Superior temporal gyrus (tissue), 1 donor: ENCODE data around the gene ANKS1A.

Experiments
- DNase-seq: peaks from one replicate; pipeline ENCODE4 v3.0.0-alpha.2; 2016; ENCODE audit errors: extremely low spot score

Gene ANKS1A

DNA sequence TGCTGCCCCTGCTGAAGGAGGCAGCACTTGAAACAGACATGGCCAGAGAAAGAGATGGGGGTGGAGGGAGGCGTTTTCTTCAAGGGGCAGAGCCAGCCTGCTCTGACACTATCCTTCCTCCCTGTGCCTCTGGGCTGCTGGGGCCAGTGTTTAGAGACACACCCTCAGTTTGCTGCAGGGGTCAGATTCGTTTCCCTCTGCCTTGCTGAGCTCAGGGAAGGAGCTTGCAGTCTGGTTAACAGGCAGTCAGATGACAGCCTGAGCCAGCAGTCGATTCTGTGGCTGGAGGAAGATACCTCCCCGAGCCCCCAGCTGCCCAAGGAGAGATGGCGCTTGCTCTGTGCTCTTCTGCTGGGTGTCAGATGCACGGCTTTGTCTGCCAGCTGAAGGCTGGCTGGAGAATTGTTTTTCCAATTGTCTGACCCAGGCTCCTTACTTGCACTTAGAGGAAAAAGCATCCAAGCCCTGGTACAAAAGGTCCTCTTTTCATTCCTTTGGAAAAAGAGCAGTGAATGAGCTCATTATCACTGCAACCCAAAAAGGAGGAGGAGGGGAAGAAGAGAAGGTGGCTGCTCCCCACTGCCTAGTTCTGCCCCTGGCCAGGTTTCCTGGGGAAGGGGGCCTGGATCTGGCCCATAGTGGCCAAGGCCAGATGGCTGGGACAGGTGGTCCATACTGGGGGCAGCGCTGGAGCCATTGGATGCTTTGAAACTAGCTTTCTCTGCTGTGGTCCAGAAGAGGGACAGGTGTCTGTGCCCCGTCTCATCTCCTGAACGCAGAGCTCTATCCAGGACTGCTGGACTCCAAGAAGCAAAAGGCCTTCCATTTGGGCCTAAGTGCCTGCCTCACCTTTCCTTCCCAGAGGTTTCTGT is 163.9 kb downstream of the ANKS1A start:
- peak; percentile 70 for DNase-seq

- no peak for DNase-seq
Observed at GRCh38 chr6:35053701-35054100, 164.6 kb downstream of the ANKS1A start.

DNA sequence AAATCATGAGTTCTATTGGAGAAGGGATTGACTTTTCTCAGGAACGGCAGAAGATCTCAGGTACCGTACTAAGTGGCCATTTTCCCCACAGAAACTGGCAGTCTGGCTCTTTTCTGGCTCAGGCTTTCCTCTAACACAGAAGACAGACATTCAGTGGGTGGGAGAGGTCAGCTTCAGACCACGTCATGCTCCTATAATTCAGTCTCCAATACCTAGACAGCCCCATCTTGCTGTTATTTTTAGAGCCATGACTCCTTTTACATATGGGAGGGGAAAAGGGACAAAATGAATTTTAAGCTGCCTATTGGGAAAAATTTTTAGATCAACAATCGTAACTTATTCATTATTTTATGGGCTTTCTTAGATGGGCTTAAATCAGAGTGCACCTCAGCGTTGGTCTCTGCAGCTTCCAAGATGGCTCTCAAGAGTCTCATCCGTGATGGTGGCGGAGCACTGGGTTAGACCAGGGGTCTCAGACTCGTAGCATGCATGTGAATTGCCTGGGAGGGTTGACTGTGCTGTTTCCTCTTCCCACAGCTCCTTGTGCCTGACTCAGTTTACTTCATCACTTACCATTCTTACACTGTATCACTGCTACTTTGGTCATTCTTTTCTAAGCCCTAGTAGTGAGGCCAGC is 165.2 kb downstream of the ANKS1A start:
- no peak for DNase-seq

DNA sequence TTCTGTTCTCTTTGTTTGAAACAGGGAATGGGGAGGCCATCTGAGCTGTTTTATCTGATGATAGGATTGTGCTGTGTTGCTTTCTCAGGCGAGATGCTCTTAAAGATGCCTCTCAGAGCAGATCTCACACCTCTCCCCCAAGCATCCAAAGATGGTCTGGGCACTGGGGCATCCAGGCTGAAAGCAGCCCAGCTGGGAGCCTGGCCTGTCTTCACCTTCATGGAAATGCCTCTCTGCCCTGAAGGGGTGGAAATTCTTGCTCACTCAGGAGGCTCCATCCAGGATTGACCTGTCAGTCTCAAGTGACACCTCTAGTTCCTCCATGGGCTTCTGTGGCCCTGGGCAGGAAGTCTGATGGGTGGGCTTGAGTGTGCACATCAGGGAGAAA is 165.7 kb downstream of the ANKS1A start:
- no peak for DNase-seq

GRCh38 chr6:35055891-35056290 is 166.8 kb downstream of the ANKS1A start:
- DNase-seq: no peak

- DNase-seq: no peak
Observed at GRCh38 chr6:35056952-35057351, 167.9 kb downstream of the ANKS1A start.

DNA sequence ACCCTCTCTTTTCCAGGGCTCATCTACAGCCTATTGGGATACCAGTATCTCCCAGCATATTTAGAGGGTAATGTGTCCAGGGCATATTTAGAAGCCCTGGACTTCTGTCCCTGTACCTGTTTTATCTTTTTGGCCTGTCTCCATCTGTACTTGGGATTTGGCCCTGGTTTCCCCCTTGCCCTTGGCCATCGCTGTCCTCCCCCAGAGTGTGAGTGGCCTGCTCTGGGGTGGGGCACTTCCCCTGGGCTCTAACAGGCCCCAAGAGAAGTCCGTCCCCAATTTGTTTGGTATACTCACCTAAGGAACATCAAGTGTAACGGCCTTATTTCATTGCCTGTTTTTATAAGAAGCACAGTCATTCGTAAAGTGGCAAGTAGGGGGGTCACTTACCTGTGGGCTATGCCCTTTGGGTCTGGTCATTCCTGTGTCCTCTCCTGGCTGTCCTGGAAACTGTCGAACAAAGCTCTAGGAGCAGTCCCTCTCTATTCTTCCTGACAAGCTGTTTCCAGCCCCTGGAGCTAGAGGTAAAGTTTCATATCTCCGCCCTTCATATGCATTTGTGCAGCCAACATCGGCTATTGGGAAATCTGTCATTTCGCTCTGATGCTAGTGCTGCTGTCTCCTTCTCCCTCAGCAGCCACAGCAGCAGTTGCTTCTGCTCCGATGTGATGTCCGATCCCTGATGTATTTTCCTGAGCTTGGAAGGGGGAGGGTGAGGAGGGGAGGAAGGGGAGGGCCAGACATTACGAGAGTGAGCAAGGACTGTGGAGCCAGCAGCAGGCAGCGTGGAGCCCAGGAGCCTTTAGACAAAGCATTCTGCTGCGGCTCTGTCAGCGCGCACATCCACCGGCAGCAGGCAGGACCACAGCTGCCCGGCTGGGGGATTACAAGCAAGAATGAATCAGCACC is 168.6 kb downstream of the ANKS1A start:
- DNase-seq: no peak

- DNase-seq: no peak
Observed at GRCh38 chr6:35058358-35058675, 169.3 kb downstream of the ANKS1A start.

DNA sequence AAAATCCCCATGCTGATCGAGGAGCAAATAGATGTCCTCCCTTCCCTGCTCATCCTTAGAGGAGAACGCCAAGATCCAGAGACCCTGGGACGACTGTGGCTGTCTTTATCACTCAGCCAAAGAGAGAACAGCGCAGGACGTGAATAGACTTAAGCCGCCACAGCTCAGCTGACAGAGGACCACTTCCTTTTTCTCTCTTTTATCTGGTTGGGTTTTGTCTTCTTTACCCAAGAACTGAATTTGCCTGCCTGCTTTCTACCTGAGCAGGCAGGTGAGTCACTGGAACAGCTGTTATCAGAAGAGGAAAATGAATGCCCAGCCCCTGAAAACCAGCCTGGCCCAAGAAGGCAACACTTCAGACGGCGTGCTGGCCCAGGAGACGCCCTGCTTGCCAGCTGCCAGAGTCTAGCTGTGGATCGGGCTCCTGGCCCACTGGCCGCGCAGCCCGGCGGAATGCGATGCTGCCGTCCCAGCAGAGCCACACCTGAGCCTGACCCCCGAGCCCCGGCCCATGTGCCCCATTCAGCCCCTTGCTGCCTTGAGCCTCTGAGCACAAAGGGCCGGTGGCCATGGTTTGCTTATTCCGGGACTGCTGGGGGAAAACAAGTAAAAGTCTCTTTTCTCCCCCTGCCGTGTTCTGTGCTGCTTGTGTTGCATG is 169.9 kb downstream of the ANKS1A start:
- no peak for DNase-seq

DNA sequence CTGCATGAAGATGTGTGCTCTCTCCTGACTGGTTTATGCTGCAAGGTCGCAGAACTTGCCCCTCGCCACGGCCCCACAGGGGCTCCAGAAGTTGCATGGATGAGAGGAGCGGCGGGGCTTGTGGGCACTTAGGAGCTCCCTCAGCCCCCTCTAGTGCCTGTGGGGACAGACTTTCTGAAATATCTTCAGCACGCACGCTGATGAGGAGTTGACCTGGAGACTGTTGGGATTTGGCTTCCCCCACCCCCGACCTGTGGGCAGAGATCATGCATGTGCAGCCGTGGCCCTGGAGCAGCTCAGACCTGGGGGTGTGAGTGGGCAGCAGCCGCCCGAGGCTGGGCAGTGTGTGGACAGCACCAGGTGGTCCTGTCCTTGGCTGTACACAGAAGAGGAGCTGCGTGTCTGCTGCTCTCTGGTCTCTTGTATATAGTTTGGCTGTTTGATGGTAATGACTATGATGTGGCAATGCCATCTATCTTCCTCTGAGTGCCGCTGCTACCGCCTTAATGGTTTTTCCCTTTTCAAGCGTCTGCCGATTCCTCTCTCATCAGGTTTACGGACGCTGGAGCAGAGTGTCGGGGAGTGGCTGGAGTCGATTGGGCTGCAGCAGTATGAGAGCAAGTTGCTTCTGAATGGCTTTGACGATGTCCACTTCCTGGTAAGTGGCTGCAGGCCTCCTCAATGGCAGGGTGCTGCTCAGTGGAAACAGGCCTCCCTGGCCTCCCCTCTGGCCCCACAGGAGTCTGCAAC is 170.7 kb downstream of the ANKS1A start:
- DNase-seq: peak; percentile 46

- no peak for DNase-seq
Observed at GRCh38 chr6:35061102-35061615, 172.1 kb downstream of the ANKS1A start.

GRCh38 chr6:35061651-35062410 is 172.8 kb downstream of the ANKS1A start:
- no peak for DNase-seq

DNA sequence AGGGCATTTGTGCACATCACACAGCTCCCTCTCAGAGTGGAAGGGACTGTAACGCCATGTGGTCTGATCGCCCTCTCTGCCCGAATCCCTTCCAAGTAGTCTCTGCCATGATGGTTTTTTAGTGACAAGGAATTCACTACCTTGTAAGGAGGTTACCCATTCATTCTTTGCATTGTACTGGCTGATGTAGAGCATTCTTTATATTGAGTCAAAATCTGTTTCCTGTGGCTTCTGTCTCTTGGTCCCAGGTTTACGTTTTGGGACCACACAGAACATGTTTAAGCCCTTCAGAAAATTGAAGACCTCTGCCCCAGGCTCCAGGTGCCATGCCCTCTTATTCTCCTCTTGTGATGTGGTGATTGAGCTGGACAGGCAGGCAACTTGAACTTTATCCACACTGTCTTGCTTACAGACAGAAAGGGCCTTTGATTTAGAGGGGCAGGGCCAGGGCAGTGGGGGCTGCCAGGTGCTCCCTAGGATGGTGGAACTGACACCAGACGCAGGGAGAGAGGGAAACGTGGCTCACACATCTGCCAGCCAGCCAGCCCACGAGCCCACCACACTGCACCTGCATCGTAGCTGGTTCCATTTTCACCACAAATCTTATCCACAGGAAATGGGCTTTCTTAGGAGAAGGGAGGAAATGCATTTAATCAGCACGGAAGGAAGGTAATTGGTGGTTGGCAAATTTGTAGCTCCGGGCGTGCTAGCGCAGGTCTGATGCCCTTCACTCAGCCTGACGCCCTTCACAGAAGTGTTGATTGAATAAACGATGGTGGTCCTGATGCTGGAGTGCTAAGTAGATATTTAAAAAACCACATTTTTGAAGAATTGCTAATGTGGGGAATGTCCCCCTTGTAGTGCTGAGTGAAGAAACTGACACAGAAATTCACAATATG is 173.9 kb downstream of the ANKS1A start:
- DNase-seq: no peak

DNA sequence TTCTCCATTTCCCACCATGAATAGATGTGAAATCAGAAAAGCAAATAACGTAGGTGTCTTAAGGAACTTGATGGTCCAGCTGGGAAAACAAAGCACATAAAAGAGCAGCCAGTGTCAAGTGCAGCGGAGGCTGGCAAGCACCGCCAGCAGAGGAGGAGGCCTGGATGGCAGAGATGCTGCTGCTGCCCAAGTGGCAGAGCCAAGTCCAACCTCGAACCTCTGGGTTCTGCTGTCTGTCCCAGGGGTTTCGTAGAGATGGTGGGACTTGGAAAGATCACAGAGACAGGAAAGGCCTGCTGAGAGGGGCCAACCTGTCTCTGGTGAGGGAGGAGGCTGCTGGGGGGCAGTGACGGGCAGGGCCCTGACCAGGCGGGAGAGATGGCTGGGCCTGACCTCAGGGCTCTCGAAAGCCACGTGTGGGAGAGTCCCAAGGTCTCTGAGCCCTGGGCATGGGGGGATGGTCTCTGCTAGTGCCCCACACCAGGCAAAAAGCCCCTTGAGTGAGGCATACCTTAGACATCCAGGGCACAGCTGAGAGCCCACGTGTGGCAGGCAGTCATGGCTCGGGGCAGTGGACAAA is 174.7 kb downstream of the ANKS1A start:
- no peak for DNase-seq

DNA sequence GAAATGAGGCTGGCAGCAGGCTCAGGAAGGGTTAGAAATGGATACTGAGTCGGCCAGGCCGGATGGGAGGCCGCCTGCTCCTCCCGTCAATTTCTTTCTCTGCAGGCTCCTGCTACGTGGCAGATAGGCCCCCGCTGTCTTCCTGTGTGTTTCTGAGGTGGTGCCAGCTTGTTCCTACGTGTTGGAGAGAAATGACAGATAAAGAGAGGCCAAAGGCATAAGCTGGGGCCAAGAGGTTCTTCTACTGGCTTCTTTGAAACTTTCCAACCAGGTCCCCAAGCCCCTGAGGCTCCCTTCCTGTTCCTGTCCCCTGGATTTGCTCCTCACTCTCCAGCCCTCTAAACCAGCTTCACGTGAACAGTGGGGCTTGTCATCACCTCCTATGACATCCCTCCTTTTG is 175.2 kb downstream of the ANKS1A start:
- no peak for DNase-seq

GRCh38 chr6:35064757-35065440 is 175.8 kb downstream of the ANKS1A start:
- DNase-seq: no peak

DNA sequence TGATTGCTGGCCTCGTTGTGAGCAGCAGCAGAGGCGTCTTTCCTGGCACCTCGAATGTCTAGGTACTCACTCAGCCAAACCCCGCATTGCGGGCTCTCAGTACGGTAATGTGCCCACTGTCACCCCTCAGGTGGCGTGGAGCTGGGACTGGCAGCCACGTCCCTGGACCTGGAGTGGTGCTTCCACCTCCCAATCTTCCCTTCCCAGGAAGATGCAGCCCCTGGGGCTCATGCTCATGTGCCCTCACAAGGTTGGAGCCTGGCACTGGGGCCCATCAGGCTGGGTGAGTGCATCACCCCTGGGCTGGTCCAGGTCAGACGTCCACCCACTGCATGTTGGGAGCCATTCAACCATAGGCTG is 176.4 kb downstream of the ANKS1A start:
- no peak for DNase-seq

DNA sequence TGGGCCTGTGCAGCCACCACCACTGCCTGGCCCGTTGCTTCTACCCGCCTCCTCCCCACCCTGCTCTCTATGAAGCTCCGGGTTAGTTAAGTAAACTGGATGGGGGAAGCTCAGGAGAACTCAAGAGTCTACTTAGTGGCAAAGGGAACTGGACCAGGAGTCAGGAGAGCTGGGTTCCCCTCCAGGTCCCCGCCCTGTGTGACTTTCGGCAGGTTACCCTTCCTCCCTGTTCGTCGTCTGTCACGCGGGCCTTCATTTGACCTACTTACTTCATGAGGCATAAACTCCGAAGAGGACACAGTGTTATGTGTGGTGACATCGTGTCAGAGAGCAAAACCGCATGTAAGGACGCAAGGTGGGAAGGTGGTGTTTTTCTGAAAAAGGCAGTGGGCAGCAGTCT is 176.8 kb downstream of the ANKS1A start:
- no peak for DNase-seq
